NT2/D1 (cell line): ENCODE measurements around the gene MTHFD2.

Source experiments
- SUZ12 ChIP-seq: IDR thresholded peaks from 2 replicates; pipeline ENCODE4 v1.6.1; 2011; ENCODE audit not compliant: insufficient read length, insufficient read depth; ENCODE audit errors: extremely low read depth
- YY1 ChIP-seq: IDR thresholded peaks from 2 replicates; pipeline ENCODE4 v1.6.1; 2011; ENCODE audit not compliant: insufficient read length, insufficient read depth
- ZNF274 ChIP-seq: IDR thresholded peaks from 2 replicates; pipeline ENCODE4 v1.6.1; 2011; ENCODE audit warnings: mild to moderate bottlenecking, low read depth, low read length

- TF ChIP-seq YY1: no peak
- no peak for TF ChIP-seq ZNF274
- no peak for TF ChIP-seq SUZ12
Observed at GRCh38 chr2:74221604-74222299, 23.3 kb downstream of the MTHFD2 start.
